Stomach (tissue), 4 donors: Measurements from ENCODE around the gene CARD11.

Source experiments
- POLR2A ChIP-seq, 4 donors: fragments of 450-650 bp; IDR thresholded peaks; one replicate each; pipeline ENCODE4 v1.6.1; 2016; ENCODE audit warnings: antibody characterized with exemption in 4 of 4, control low read depth in 2 of 4, mild to moderate bottlenecking in 1 of 4, moderate library complexity in 1 of 4
- POLR2AphosphoS5 ChIP-seq, 3 donors: sonication (generic); formaldehyde crosslinking; IDR thresholded peaks; one replicate each; pipeline ENCODE4 v1.6.1; 2016; ENCODE audit warnings: antibody characterized with exemption in 3 of 3
- TF ChIP-seq, protein P1 (sequence below), 7 experiments: fragments of 450-650 bp in 4 of 7; fragments of 200-600 bp in 3 of 7; sonication (generic) in 3 of 7; IDR thresholded peaks; one replicate each; pipeline ENCODE4 v1.5.1; 2016 to 2019; ENCODE audit warnings: antibody characterized with exemption in 7 of 7, control low read depth in 2 of 7, mild to moderate bottlenecking in 1 of 7

DNA sequence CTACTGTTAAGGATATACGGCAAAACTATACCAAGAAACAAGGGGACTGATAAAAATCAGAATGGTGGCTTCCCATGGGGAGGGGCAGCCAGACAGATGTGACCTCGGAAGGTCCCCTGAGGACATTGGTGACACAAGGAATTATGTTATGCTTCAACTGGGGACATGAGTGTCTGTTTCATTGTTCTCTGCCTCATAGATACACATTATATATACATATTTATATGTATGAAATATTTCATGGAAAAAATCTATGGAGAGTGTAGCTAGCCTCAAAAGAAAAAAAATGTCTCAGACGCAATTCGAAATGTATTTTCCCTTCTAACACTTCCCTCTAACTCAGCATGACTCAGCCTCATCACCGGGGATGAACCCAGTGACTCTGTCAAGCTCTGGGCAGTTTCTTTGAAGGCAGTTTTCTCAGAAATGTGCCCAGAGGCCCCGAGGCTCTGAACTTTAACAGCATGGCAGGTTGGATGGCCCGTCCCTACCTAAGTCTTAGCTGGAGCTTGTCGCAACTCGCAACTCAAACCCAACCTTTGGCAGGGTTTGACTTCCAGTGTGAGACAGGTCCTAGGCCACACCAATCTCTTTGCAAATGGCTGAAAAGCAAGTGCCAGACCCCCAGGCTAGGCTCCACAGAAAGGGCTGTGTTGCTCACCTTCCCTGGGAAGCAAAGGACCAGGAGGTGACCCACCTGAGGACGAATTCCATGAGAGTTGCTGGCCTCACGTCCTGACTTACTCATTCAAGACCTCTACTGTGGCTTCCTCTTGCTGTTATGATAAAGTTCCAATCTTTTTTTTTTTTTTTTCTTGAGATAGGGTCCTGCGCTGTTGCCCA lies 86.9 kb downstream of the CARD11 start:
- TF ChIP-seq, protein P1, sequence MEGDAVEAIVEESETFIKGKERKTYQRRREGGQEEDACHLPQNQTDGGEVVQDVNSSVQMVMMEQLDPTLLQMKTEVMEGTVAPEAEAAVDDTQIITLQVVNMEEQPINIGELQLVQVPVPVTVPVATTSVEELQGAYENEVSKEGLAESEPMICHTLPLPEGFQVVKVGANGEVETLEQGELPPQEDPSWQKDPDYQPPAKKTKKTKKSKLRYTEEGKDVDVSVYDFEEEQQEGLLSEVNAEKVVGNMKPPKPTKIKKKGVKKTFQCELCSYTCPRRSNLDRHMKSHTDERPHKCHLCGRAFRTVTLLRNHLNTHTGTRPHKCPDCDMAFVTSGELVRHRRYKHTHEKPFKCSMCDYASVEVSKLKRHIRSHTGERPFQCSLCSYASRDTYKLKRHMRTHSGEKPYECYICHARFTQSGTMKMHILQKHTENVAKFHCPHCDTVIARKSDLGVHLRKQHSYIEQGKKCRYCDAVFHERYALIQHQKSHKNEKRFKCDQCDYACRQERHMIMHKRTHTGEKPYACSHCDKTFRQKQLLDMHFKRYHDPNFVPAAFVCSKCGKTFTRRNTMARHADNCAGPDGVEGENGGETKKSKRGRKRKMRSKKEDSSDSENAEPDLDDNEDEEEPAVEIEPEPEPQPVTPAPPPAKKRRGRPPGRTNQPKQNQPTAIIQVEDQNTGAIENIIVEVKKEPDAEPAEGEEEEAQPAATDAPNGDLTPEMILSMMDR (IDR thresholded peaks at IDR 0.05), result no peak
- TF ChIP-seq POLR2A (IDR thresholded peaks at IDR 0.05) (no peak), POLR2AphosphoS5 (IDR thresholded peaks at IDR 0.05) (no peak)
